SK-N-SH (cell line): ENCODE data around the gene TEK.

ENCODE experiments used
- CTCF ChIP-seq: fragments of 200-600 bp; sonication (generic); IDR thresholded peaks from 2 replicates; pipeline ENCODE4 v1.6.1; 2017; ENCODE audit warnings: antibody characterized with exemption, mild to moderate bottlenecking, moderate library complexity
- FOXJ3 ChIP-seq: sonication (generic); formaldehyde crosslinking; IDR thresholded peaks from 2 replicates; pipeline ENCODE4 v1.5.1; 2020; ENCODE audit warnings: mild to moderate bottlenecking, missing genetic modification reagents

DNA sequence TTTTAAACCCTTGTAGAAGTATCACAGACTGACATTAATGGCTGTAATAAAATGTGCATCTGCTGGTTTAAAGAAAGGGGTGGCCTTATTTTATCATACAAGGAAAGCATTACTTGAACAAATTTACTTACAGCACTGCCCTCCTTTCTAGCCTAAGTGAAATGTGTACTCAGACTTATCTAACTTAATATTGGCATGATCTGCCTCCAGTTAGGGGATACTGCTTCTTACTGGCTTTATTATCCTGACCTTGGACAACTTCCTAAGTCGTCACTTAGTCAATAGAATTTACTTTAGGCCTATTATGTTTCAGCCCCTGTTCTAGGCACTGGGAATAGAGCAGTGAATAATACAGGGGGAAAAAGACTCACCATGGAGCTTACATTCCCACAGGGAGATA lies 79.4 kb downstream of the TEK start:
- TF ChIP-seq CTCF (no peak), FOXJ3 (no peak)
